SK-N-SH (cell line): ENCODE data around the gene ATP2B3. TPM values are rescaled to one million over a fixed set of nuclear protein-coding genes. Genes with fewer than 3 reads are reported as not detected.

ENCODE experiments used
- CTCF ChIA-PET: fragments of 300-600, 350-600 bp; formaldehyde crosslinking; extraction: SDS; loops from one replicate; lab custom pipeline; 2021; lab: Yijun Ruan, JAX
- POLR2A ChIA-PET: fragments of 350-600 bp; sonication (Branson Sonifier 250); formaldehyde crosslinking; extraction: SDS; loops from one replicate; lab custom pipeline; 2020; ENCODE audit warnings: antibody characterized with exemption, inconsistent platforms; lab: Yijun Ruan, JAX
- DNase-seq: peaks from one replicate; pipeline ENCODE4 v3.0.0; 2012
- H2AFZ ChIP-seq: fragments of 200-600 bp; sonication (generic); 2 replicates; pipeline ENCODE4 v1.8.1; 2016; ENCODE audit warnings: antibody characterized with exemption, mild to moderate bottlenecking, low read depth
- H3F3A ChIP-seq: fragments of 200-600 bp; sonication (generic); replicated peaks from 2 replicates; pipeline ENCODE3; 2016; ENCODE audit warnings: antibody characterized with exemption, mild to moderate bottlenecking; ENCODE audit not compliant: insufficient read depth
- H3K27ac ChIP-seq, 2 experiments: fragments of 200-500 bp in 1 of 2; fragments of 200-600 bp in 1 of 2; sonication (Bioruptor generic) in 1 of 2; sonication (generic), shearing (Covaris generic) in 1 of 2; 2 replicates each; pipeline versions ENCODE4 v1.5.1 to v1.6.1; 2014 to 2016; ENCODE audit warnings: low read depth in 2 of 2, inconsistent platforms in 1 of 2, low read length in 1 of 2, mild to moderate bottlenecking in 1 of 2, mixed read lengths in 1 of 2
- H3K27me3 ChIP-seq: fragments of 200-600 bp; sonication (generic), shearing (Covaris generic); 2 replicates; pipeline ENCODE4 v1.6.1; 2016; ENCODE audit warnings: mixed run types; ENCODE audit not compliant: insufficient read depth
- H3K36me3 ChIP-seq, 2 experiments: fragments of 200-500 bp in 1 of 2; fragments of 200-600 bp in 1 of 2; sonication (Bioruptor generic) in 1 of 2; sonication (generic) in 1 of 2; replicated peaks in 1 of 2; 2 replicates each; pipeline versions ENCODE3 to v1.5.1; 2014 to 2016; ENCODE audit warnings: low read length in 1 of 2, mild to moderate bottlenecking in 1 of 2; ENCODE audit not compliant: insufficient read depth in 2 of 2, control insufficient read depth in 1 of 2
- H3K4me1 ChIP-seq, 2 experiments: fragments of 200-500 bp in 1 of 2; fragments of 200-600 bp in 1 of 2; sonication (Bioruptor generic) in 1 of 2; sonication (generic), shearing (Covaris generic) in 1 of 2; 2 replicates each; pipeline versions ENCODE4 v1.5.1 to v1.6.1; 2014 to 2016; ENCODE audit warnings: low read depth in 1 of 2, low read length in 1 of 2, mixed run types in 1 of 2; ENCODE audit not compliant: insufficient read depth in 2 of 2, control insufficient read depth in 1 of 2
- H3K4me2 ChIP-seq: fragments of 200-600 bp; sonication (generic), shearing (Covaris generic); 2 replicates; pipeline ENCODE4 v1.6.1; 2017; ENCODE audit warnings: mixed run types
- H3K4me3 ChIP-seq, 2 experiments: fragments of 200-500 bp in 1 of 2; fragments of 200-600 bp in 1 of 2; sonication (Bioruptor generic) in 1 of 2; sonication (generic), shearing (Covaris generic) in 1 of 2; 2 replicates each; pipeline versions ENCODE4 v1.5.1 to v1.8.1; 2014 to 2016; ENCODE audit warnings: low read depth in 2 of 2, inconsistent platforms in 1 of 2, low read length in 1 of 2, mild to moderate bottlenecking in 1 of 2, mixed read lengths in 1 of 2, moderate library complexity in 1 of 2
- H3K79me2 ChIP-seq: fragments of 200-600 bp; sonication (generic); 2 replicates; pipeline ENCODE4 v1.8.1; 2017; ENCODE audit warnings: mild to moderate bottlenecking; ENCODE audit not compliant: insufficient read depth
- H3K9ac ChIP-seq: fragments of 200-600 bp; sonication (generic); 2 replicates; pipeline ENCODE4 v1.6.1; 2017; ENCODE audit warnings: mixed run types
- H3K9me2 ChIP-seq: fragments of 200-600 bp; sonication (generic); 2 replicates; pipeline ENCODE4 v1.6.1; 2017; ENCODE audit warnings: mixed run types
- H3K9me3 ChIP-seq: fragments of 200-600 bp; sonication (generic); 2 replicates; pipeline ENCODE4 v1.6.1; 2017; ENCODE audit warnings: mixed run types, mild to moderate bottlenecking, moderate library complexity
- H4K20me1 ChIP-seq: fragments of 200-600 bp; sonication (generic); 2 replicates; pipeline ENCODE4 v1.6.1; 2017; ENCODE audit warnings: mild to moderate bottlenecking, mixed run types; ENCODE audit not compliant: insufficient read depth
- CHD2 ChIP-seq: fragments of 150-350 bp; IDR thresholded peaks from 2 replicates; pipeline ENCODE4 v1.6.1; 2018; ENCODE audit warnings: low read length; ENCODE audit not compliant: partially characterized antibody
- EP300 ChIP-seq, 2 experiments: IDR thresholded peaks; 2 replicates each; pipeline versions ENCODE4 v1.4.0 to v1.6.1; 2012; ENCODE audit warnings: borderline replicate concordance in 1 of 2, low read depth in 1 of 2, low read length in 1 of 2
- GATA2 ChIP-seq: sonication (generic); formaldehyde crosslinking; IDR thresholded peaks from 2 replicates; pipeline ENCODE4 v1.5.0; 2020; ENCODE audit warnings: mild to moderate bottlenecking, missing genetic modification reagents
- MEF2A ChIP-seq: IDR thresholded peaks from 2 replicates; pipeline ENCODE4 v1.4.0; 2012; ENCODE audit warnings: low read depth, borderline replicate concordance
- MXI1 ChIP-seq: IDR thresholded peaks from 2 replicates; pipeline ENCODE4 v1.6.1; 2012; ENCODE audit warnings: mild to moderate bottlenecking, low read depth, low read length, improper control_type of control experiment
- RAD21 ChIP-seq: IDR thresholded peaks from 2 replicates; pipeline ENCODE4 v1.6.1; 2012; ENCODE audit warnings: mild to moderate bottlenecking, low read length
- RCOR1 ChIP-seq: fragments of 150-350 bp; IDR thresholded peaks from 2 replicates; pipeline ENCODE4 v1.6.1; 2017; ENCODE audit warnings: antibody characterized with exemption, low read length
- TAF1 ChIP-seq: IDR thresholded peaks from 2 replicates; pipeline ENCODE4 v1.6.1; 2012; ENCODE audit warnings: low read depth, mild to moderate bottlenecking, low read length, moderate library complexity, borderline replicate concordance
- WGBS: methylation state at CpG from one replicate; pipeline ENCODE4 v1.1.6; 2017; ENCODE audit warnings: low lambda C conversion rate; 5-methylcytosine and 5-hydroxymethylcytosine counted together
- polyA plus RNA-seq, 3 experiments: library from polyadenylated mRNA; depleted of rRNA; stranded (reverse); fragments of >200 nt; gene quantifications; 2 replicates each; pipeline ENCODE4 v1.2.3, GENCODE V29; 2012
- TF ChIP-seq, protein P1 (sequence below): IDR thresholded peaks from 2 replicates; pipeline ENCODE4; 2012
- TF ChIP-seq, protein P2 (sequence below): fragments of 200-600 bp; sonication (generic); IDR thresholded peaks from 2 replicates; pipeline ENCODE4 v1.6.1; 2017; ENCODE audit warnings: antibody characterized with exemption, mild to moderate bottlenecking, moderate library complexity
- TF ChIP-seq, protein P3 (sequence below): fragments of 150-350 bp; IDR thresholded peaks from 2 replicates; pipeline ENCODE4 v1.6.1; 2017; ENCODE audit warnings: antibody characterized with exemption, low read length, low read depth, borderline replicate concordance
- TF ChIP-seq, protein P4 (sequence below): IDR thresholded peaks from 2 replicates; pipeline ENCODE4 v1.4.0; 2012; ENCODE audit warnings: low read depth

The ATP2B3 gene
- polyA plus RNA-seq, 1 of the 3 experiments (the other 2 are of a cell fraction) = 0.16 TPM

DNA sequence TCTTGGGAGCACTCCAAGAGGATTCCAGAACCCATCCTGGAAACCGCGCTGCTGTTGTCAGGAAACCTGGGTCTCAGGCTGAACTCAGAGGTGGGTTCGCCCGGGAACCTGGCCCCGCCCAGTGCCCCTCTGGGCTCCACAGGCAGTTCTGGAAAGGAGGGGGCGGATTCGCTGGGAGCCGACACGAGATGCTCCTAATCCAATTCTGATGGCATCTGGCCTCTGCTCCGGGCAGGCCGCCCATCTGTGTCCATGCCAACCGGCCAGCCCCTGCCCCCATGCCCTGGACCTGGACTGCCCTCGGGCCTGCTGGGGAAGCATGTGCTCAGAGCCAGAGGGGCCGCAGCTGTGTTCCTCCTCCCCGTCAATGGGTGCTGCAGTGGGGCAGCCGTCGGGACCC lies 21.0 kb downstream of the ATP2B3 start:
- no peaks in the 10 kb centered on the region for H3K79me2 ChIP-seq
- WGBS = 0% methylated on average over 1 of the region's 17 CpGs
- CTCF ChIA-PET = interaction anchor here (1.0 to 3.9 kb wide), 21 partner anchors 11 to 176 kb away, joined by 3 to 41 read pairs (median 7); no protein-coding TSS in a partner anchor

More for the DNA sequence above, 21.0 kb downstream of the ATP2B3 start:
- peak overlapping the region in 1 of 2 experiments; percentile 95; a peak in 2 of 4 replicates for H3K27ac ChIP-seq
- POLR2A ChIA-PET = interaction anchor here (1.2 to 1.7 kb wide), 2 partner anchors 12 to 17 kb away, joined by 5 to 7 read pairs; no protein-coding TSS in a partner anchor
- no peaks in the 10 kb centered on the region for H3F3A ChIP-seq
- no peak overlapping the region for H3K9ac ChIP-seq
- DNase-seq = peak; percentile 86
- no peaks in the 10 kb centered on the region for H3K36me3 ChIP-seq
- TF ChIP-seq GATA2 (CRISPR knock-in tag) (0 out of 2 replicates have a peak, but pooled peaks have one; percentile 36), RAD21 (no peak), CHD2 (peak; percentile 49), TAF1 (no peak), MXI1 (peak; percentile 72; the same call in 1 of the 2 replicates), RCOR1 (no peak), EP300 (IDR thresholded peaks at IDR 0.05; ENCODE audit: borderline replicate concordance in 1 of 2, low read depth in 1 of 2, low read length in 1 of 2) (peak in 1 of 2 experiments; percentile 84; a peak in 2 of 4 replicates), MEF2A (no peak)
- TF ChIP-seq, protein P1, sequence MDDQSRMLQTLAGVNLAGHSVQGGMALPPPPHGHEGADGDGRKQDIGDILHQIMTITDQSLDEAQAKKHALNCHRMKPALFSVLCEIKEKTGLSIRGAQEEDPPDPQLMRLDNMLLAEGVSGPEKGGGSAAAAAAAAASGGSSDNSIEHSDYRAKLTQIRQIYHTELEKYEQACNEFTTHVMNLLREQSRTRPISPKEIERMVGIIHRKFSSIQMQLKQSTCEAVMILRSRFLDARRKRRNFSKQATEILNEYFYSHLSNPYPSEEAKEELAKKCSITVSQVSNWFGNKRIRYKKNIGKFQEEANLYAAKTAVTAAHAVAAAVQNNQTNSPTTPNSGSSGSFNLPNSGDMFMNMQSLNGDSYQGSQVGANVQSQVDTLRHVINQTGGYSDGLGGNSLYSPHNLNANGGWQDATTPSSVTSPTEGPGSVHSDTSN = no peak
- TF ChIP-seq, protein P2, sequence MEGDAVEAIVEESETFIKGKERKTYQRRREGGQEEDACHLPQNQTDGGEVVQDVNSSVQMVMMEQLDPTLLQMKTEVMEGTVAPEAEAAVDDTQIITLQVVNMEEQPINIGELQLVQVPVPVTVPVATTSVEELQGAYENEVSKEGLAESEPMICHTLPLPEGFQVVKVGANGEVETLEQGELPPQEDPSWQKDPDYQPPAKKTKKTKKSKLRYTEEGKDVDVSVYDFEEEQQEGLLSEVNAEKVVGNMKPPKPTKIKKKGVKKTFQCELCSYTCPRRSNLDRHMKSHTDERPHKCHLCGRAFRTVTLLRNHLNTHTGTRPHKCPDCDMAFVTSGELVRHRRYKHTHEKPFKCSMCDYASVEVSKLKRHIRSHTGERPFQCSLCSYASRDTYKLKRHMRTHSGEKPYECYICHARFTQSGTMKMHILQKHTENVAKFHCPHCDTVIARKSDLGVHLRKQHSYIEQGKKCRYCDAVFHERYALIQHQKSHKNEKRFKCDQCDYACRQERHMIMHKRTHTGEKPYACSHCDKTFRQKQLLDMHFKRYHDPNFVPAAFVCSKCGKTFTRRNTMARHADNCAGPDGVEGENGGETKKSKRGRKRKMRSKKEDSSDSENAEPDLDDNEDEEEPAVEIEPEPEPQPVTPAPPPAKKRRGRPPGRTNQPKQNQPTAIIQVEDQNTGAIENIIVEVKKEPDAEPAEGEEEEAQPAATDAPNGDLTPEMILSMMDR = no peak
- TF ChIP-seq, protein P3, sequence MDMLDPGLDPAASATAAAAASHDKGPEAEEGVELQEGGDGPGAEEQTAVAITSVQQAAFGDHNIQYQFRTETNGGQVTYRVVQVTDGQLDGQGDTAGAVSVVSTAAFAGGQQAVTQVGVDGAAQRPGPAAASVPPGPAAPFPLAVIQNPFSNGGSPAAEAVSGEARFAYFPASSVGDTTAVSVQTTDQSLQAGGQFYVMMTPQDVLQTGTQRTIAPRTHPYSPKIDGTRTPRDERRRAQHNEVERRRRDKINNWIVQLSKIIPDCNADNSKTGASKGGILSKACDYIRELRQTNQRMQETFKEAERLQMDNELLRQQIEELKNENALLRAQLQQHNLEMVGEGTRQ = no peak
- TF ChIP-seq, protein P4, sequence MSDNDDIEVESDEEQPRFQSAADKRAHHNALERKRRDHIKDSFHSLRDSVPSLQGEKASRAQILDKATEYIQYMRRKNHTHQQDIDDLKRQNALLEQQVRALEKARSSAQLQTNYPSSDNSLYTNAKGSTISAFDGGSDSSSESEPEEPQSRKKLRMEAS = no peak
- peaks cover 0 to 59% of the 10 kb centered on the region in 2 experiments; a peak in 1 of 4 replicates for H3K4me1 ChIP-seq
- peaks cover 44% of the 10 kb centered on the region for H3K27me3 ChIP-seq
- no peaks in the 10 kb centered on the region for H4K20me1 ChIP-seq
- no peak overlapping the region for H3K4me3 ChIP-seq
- H3K4me2 ChIP-seq = no peak overlapping the region
- no peak overlapping the region for H2AFZ ChIP-seq
- no peaks in the 10 kb centered on the region for H3K9me3 ChIP-seq
- H3K9me2 ChIP-seq = no peaks in the 10 kb centered on the region
